ENCODE data around the gene KIRREL3.

DNA sequence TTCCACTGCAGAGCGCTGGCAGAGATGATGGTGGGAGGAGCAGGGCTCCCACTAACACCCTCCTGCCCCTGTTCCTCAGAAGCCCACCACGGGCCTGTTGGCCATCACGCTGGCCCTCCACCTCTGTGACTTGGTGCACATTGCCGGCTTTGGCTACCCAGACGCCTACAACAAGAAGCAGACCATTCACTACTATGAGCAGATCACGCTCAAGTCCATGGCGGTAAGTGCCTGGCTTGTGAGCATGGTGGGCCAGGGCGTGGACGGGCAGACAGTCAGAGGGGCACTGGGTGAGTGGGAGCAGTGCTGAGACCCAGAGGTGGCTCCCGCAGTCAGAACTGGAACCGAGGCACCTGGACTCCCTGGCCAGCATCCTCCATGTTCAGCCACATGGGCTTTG lies 587.1 kb downstream of the KIRREL3 start:
- TF ChIP-seq POLR2AphosphoS5 (IDR thresholded peaks at IDR 0.05; ENCODE audit: low read depth, low read length) (no peak), POLR2A (IDR thresholded peaks at IDR 0.05; ENCODE audit: low read depth, low read length) (no peak), TAF1 (IDR thresholded peaks at IDR 0.05; ENCODE audit: low read depth, low read length) (no peak), PAX5 (IDR thresholded peaks at IDR 0.05; ENCODE audit: insufficient read depth, low read length, severe bottlenecking) (no peak), SPI1 (IDR thresholded peaks at IDR 0.05; ENCODE audit: low read depth, low read length) (no peak), POU2F2 (IDR thresholded peaks at IDR 0.05; ENCODE audit: low read depth, low read length) (no peak)
